HepG2 (cell line): Measurements from ENCODE around the gene MNT. TPM values are rescaled to one million over a fixed set of nuclear protein-coding genes. Genes with fewer than 3 reads are reported as not detected.

Experiments used
- ATAC-seq: fragments of 200-7000 bp; cut with Tn5 transposase; 3 replicates; pipeline ENCODE4 v1.9.1; 2020; ENCODE audit warnings: mild to moderate bottlenecking, moderate library complexity
- BruUV-seq: library from RNA; stranded (reverse); fragments of 400-500 nt; replicated peaks from 2 replicates; lab custom pipeline; 2021; lab: Mats Ljungman, UMichigan
- CTCF ChIA-PET: fragments of 300-600 bp; formaldehyde crosslinking; extraction: SDS; loops from one replicate; lab custom pipeline; 2021; ENCODE audit warnings: low total read pairs, inconsistent platforms, low intra/inter-chr PET ratio; lab: Yijun Ruan, JAX
- POLR2A ChIA-PET: fragments of 350-600 bp; sonication (Branson Sonifier 250); formaldehyde crosslinking; loops from one replicate; lab custom pipeline; 2020; ENCODE audit warnings: antibody characterized with exemption, inconsistent platforms; lab: Yijun Ruan, JAX
- DNase-seq: peaks from one replicate; pipeline ENCODE4 v3.0.0-alpha.2; 2015; ENCODE audit warnings: low spot score
- FAIRE-seq: peaks from 3 replicates; lab custom pipeline; 2011; peaks lifted over from hg19 to GRCh38; lab: Jason Lieb, UNC
- H2AFZ ChIP-seq: one replicate; pipeline ENCODE4 v1.6.1; 2011; ENCODE audit warnings: low read length, inconsistent platforms
- H3K27ac ChIP-seq: fragments of 300-600 bp; 3 replicates; pipeline ENCODE4 v1.8.0; 2011; ENCODE audit warnings: mixed run types, mild to moderate bottlenecking, mixed read lengths, low read length, inconsistent platforms; ENCODE audit not compliant: insufficient read depth; ENCODE audit errors: extremely low read length
- H3K27me3 ChIP-seq, 2 experiments: fragments of 200-600 bp in 1 of 2; 2 replicates in 1 of 2; 3 replicates in 1 of 2; pipeline versions ENCODE4 v1.6.0 to v1.8.0; 2011; ENCODE audit warnings: low read length in 2 of 2, mild to moderate bottlenecking in 2 of 2, moderate library complexity in 2 of 2, inconsistent platforms in 1 of 2; ENCODE audit not compliant: insufficient read depth in 2 of 2, control insufficient read depth in 1 of 2
- H3K36me3 ChIP-seq, 2 experiments: fragments of 200-600 bp in 1 of 2; replicated peaks in 1 of 2; 2 replicates in 1 of 2; 3 replicates in 1 of 2; pipeline versions ENCODE4 v1.5.1 to v1.8.0; 2011; ENCODE audit warnings: low read length in 2 of 2, inconsistent platforms in 1 of 2; ENCODE audit not compliant: insufficient read depth in 2 of 2, control insufficient read depth in 1 of 2
- H3K4me1 ChIP-seq: 2 replicates; pipeline ENCODE4 v1.5.1; 2012; ENCODE audit warnings: low read length, inconsistent platforms; ENCODE audit not compliant: insufficient read depth
- H3K4me2 ChIP-seq: 2 replicates; pipeline ENCODE4 v1.6.0; 2011; ENCODE audit warnings: low read depth, low read length, inconsistent platforms
- H3K4me3 ChIP-seq, 3 experiments: fragments of 200-600 bp in 1 of 3; sonication (generic), shearing (Covaris generic) in 1 of 3; replicated peaks in 1 of 3; 2 replicates each; pipeline ENCODE4 v1.5.1; 2011 to 2016; ENCODE audit warnings: low read length in 3 of 3, inconsistent platforms in 2 of 3, low read depth in 2 of 3, mild to moderate bottlenecking in 2 of 3, control low read depth in 1 of 3, mixed read lengths in 1 of 3; ENCODE audit not compliant: insufficient read depth in 1 of 3
- H3K79me2 ChIP-seq: one replicate; pipeline ENCODE4 v1.6.1; 2011; ENCODE audit warnings: low read length, inconsistent platforms; ENCODE audit not compliant: insufficient read depth
- H3K9ac ChIP-seq: 2 replicates; pipeline ENCODE4 v1.6.0; 2011; ENCODE audit warnings: mild to moderate bottlenecking, low read depth, low read length, inconsistent platforms; ENCODE audit not compliant: insufficient read depth
- H3K9me3 ChIP-seq: 2 replicates; pipeline ENCODE4 v1.5.1; 2012; ENCODE audit warnings: mild to moderate bottlenecking, low read length
- H4K20me1 ChIP-seq: 2 replicates; pipeline ENCODE4 v1.6.0; 2011; ENCODE audit warnings: inconsistent platforms, mild to moderate bottlenecking, low read length, moderate library complexity; ENCODE audit not compliant: insufficient read depth
- FOXC1 ChIP-seq: sonication (generic); formaldehyde crosslinking; IDR thresholded peaks from 2 replicates; pipeline ENCODE4 v1.8.0; 2022; ENCODE audit warnings: mild to moderate bottlenecking, missing genetic modification reagents, borderline replicate concordance
- NR2F2 ChIP-seq: IDR thresholded peaks from 2 replicates; pipeline ENCODE4 v1.6.1; 2012; ENCODE audit warnings: low read depth, inconsistent platforms, borderline replicate concordance
- U2AF2 ChIP-seq: fragments of 200-400 bp; formaldehyde crosslinking; IDR thresholded peaks from 2 replicates; pipeline ENCODE4 v1.6.1; 2017; ENCODE audit warnings: low read depth, mild to moderate bottlenecking, low read length
- ZNF276 ChIP-seq: sonication (generic); formaldehyde crosslinking; IDR thresholded peaks from 2 replicates; pipeline ENCODE4 v1.4.0; 2020; ENCODE audit warnings: mild to moderate bottlenecking, low read depth, missing genetic modification reagents
- ZNF546 ChIP-seq: sonication (generic); formaldehyde crosslinking; conservative IDR thresholded peaks from 2 replicates; pipeline ENCODE4 v1.8.1; 2023; ENCODE audit warnings: mild to moderate bottlenecking, missing genetic modification reagents
- ZSCAN9 ChIP-seq: IDR thresholded peaks from 2 replicates; pipeline ENCODE4 v1.6.1; 2016; ENCODE audit warnings: borderline replicate concordance
- WGBS: methylation state at CpG from one replicate; pipeline ENCODE4 v1.1.6; 2017; ENCODE audit warnings: low lambda C conversion rate; 5-methylcytosine and 5-hydroxymethylcytosine counted together
- in situ Hi-C: cut with HindIII; loops from 2 replicates; pipeline ENCODE4 v1.10.0; 2017; ENCODE audit warnings: low pct_unique_long_range_greater_than_20kb; ENCODE audit not compliant: extremely low pct_ligation_motif_present
- intact Hi-C: fragments of 100-400 bp; cut with micrococcal nuclease; formaldehyde crosslinking; loops from one replicate; pipeline ENCODE4 v1.10.0; 2022; ENCODE audit not compliant: unreplicated experiment
- polyA plus RNA-seq, 8 experiments: library from polyadenylated mRNA; depleted of rRNA in 3 of 8; stranded (reverse) in 7 of 8; unstranded in 1 of 8; fragments of >200 nt; fragmentation: Illumina TruSeq in 4 of 8; extraction: Trizol in 4 of 8; gene quantifications; 2 replicates each; pipeline versions ENCODE4 v1.2.1 to v1.2.3, GENCODE V29; 2011 to 2016; ENCODE audit warnings: low read depth in 4 of 8, missing spikeins in 1 of 8, mixed read lengths in 1 of 8; ENCODE audit not compliant: insufficient read depth in 1 of 8
- total RNA-seq, 5 experiments: library from RNA; depleted of rRNA; stranded (reverse); fragments of >200 nt; fragmentation: Illumina TruSeq; extraction: Trizol; gene quantifications; 2 replicates each; pipeline ENCODE4 v1.2.3, GENCODE V29; 2016; ENCODE audit warnings: low read depth in 1 of 5
- TF ChIP-seq, protein P1 (sequence below): sonication (generic); formaldehyde crosslinking; IDR thresholded peaks from 2 replicates; pipeline ENCODE4 v1.4.0; 2020; ENCODE audit warnings: mild to moderate bottlenecking, missing genetic modification reagents
- TF ChIP-seq, protein P2 (sequence below): sonication (generic); formaldehyde crosslinking; IDR thresholded peaks from 2 replicates; pipeline ENCODE4 v1.5.0; 2020; ENCODE audit warnings: missing genetic modification reagents
- TF ChIP-seq, protein P3 (sequence below), 2 experiments: sonication (generic) in 1 of 2; formaldehyde crosslinking in 1 of 2; IDR thresholded peaks; 2 replicates each; pipeline versions ENCODE4 v1.4.0 to v1.6.1; 2016 to 2020; ENCODE audit warnings: borderline replicate concordance in 1 of 2, low read depth in 1 of 2, mild to moderate bottlenecking in 1 of 2, missing genetic modification reagents in 1 of 2

MNT gene
- total and polyA plus RNA-seq, 2 of the 13 experiments (the other 11 are each of a cell fraction or from before 2014, with no cell fraction given), result 2.1 to 3.5 TPM

GRCh38 chr17:2442166-2442565 lies 41.3 kb upstream of the MNT start (continued):
- no peak for TF ChIP-seq ZNF276 (CRISPR knock-in tag)

DNA sequence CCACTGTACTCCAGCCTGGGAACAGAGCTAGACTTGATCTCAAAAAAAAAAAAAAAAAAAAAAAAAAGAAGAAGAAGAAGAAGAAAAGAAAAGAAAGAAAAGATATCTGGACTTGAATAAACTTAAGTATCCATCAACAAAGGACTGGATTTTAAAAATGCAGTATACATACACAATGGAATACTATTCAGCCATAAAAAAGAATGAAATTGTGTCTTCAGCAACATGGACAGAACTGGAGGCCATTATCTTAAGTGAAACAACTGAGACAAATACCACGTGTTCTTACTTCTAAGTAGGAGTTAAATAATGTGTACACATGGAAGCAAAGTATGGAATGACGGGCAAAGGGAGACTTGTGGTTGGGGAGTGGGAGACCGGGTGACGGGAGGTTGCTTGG lies 40.1 kb upstream of the MNT start:
- Histone ChIP-seq H3K36me3 (peaks cover 14 to 34% of the 10 kb centered on the region in 2 experiments), H3K9me3 (no peaks in the 10 kb centered on the region), H4K20me1 (no peaks in the 10 kb centered on the region), H3K9ac (no peak overlapping the region), H3K27ac (no peak overlapping the region), H3K27me3 (no peaks in the 10 kb centered on the region), H2AFZ (no peak overlapping the region), H3K4me3 (no peak overlapping the region), H3K79me2 (no peaks in the 10 kb centered on the region), H3K4me1 (peaks cover 11% of the 10 kb centered on the region), H3K4me2 (no peak overlapping the region)
- DNase-seq (no peak), ATAC-seq (no peak), FAIRE-seq (no peak)
- in situ Hi-C loops (no loop called here), intact Hi-C loops (no loop called here)
- ChIA-PET CTCF (no interaction called here), POLR2A (interaction anchor here (1.2 kb wide), 1 partner anchor 42 kb away, joined by 3 read pairs; no protein-coding TSS in a partner anchor)
- TF ChIP-seq NR2F2 (no peak), ZNF546 (CRISPR knock-in tag) (no peak), FOXC1 (CRISPR knock-in tag) (no peak), ZSCAN9 (CRISPR knock-in tag) (no peak), U2AF2 (no peak)
- TF ChIP-seq, protein P1, sequence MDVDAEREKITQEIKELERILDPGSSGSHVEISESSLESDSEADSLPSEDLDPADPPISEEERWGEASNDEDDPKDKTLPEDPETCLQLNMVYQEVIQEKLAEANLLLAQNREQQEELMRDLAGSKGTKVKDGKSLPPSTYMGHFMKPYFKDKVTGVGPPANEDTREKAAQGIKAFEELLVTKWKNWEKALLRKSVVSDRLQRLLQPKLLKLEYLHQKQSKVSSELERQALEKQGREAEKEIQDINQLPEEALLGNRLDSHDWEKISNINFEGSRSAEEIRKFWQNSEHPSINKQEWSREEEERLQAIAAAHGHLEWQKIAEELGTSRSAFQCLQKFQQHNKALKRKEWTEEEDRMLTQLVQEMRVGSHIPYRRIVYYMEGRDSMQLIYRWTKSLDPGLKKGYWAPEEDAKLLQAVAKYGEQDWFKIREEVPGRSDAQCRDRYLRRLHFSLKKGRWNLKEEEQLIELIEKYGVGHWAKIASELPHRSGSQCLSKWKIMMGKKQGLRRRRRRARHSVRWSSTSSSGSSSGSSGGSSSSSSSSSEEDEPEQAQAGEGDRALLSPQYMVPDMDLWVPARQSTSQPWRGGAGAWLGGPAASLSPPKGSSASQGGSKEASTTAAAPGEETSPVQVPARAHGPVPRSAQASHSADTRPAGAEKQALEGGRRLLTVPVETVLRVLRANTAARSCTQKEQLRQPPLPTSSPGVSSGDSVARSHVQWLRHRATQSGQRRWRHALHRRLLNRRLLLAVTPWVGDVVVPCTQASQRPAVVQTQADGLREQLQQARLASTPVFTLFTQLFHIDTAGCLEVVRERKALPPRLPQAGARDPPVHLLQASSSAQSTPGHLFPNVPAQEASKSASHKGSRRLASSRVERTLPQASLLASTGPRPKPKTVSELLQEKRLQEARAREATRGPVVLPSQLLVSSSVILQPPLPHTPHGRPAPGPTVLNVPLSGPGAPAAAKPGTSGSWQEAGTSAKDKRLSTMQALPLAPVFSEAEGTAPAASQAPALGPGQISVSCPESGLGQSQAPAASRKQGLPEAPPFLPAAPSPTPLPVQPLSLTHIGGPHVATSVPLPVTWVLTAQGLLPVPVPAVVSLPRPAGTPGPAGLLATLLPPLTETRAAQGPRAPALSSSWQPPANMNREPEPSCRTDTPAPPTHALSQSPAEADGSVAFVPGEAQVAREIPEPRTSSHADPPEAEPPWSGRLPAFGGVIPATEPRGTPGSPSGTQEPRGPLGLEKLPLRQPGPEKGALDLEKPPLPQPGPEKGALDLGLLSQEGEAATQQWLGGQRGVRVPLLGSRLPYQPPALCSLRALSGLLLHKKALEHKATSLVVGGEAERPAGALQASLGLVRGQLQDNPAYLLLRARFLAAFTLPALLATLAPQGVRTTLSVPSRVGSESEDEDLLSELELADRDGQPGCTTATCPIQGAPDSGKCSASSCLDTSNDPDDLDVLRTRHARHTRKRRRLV (CRISPR knock-in tag), result no peak
- TF ChIP-seq, protein P2, sequence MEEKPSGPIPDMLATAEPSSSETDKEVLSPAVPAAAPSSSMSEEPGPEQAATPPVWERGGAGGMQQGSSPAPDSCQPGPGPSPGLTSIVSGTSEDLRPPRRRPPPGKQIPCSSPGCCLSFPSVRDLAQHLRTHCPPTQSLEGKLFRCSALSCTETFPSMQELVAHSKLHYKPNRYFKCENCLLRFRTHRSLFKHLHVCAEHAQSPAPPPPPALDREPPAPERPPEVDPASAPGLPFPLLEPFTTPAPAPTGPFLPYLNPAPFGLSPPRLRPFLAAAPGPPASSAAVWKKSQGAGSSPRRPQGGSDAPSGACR (CRISPR knock-in tag), result no peak
- TF ChIP-seq, protein P3, sequence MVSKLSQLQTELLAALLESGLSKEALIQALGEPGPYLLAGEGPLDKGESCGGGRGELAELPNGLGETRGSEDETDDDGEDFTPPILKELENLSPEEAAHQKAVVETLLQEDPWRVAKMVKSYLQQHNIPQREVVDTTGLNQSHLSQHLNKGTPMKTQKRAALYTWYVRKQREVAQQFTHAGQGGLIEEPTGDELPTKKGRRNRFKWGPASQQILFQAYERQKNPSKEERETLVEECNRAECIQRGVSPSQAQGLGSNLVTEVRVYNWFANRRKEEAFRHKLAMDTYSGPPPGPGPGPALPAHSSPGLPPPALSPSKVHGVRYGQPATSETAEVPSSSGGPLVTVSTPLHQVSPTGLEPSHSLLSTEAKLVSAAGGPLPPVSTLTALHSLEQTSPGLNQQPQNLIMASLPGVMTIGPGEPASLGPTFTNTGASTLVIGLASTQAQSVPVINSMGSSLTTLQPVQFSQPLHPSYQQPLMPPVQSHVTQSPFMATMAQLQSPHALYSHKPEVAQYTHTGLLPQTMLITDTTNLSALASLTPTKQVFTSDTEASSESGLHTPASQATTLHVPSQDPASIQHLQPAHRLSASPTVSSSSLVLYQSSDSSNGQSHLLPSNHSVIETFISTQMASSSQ (IDR thresholded peaks at IDR 0.05; ENCODE audit: low read depth), result no peak
- TF ChIP-seq, protein P3 (CRISPR knock-in tag; IDR thresholded peaks at IDR 0.05; ENCODE audit: borderline replicate concordance), result no peak
- BruUV-seq, result no TSS peak
- 98% methylated on average over 4 of the region's 4 CpGs for WGBS
